HG03139 (cell line): Measurements from ENCODE around the gene KRTAP3-1.

Source experiments
- ATAC-seq: cut with Tn5 transposase; IDR thresholded peaks from one replicate; pipeline ENCODE4 v1.9.1; 2021; ENCODE audit not compliant: unreplicated experiment

Gene KRTAP3-1

DNA sequence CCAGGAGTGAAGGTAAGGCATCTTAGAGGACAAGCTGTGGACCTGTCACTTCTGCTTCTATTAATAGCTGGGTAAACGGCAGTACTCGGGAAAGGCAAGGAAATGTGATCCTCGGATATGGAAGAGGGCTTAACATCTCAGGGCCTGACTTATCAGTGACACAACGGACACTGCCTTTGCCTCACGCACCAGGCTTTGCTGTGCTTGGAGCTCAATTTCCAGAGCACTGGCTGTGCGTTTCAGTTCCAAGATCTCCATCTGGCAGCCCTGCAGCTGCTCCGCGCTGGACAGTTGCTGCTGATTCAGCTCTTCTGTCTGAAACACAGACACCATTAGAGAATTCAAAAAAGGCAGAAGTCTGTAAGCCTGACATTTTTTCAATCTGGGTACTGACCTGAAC lies 28.3 kb downstream of the KRTAP3-1 start:
- ATAC-seq: no peak

DNA sequence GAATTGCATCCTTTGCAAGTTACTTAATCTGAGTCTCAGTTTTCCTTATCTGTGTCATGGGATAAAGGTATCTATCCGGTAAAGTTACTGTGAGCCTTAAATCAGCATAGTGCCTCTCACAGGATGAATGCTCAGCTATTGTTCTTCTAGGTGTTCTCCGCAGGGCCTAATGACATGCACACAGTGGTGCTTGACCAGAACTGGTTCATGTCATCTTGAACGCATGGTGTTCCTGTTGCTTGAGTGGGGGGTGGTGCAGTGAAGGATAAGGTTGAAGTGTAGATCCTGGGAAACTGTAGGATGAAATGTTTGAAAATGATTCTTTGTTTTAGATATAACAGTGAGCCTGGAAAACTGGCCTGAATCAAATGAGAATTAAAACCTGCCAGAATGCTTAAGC lies 28.8 kb downstream of the KRTAP3-1 start:
- ATAC-seq: no peak

DNA sequence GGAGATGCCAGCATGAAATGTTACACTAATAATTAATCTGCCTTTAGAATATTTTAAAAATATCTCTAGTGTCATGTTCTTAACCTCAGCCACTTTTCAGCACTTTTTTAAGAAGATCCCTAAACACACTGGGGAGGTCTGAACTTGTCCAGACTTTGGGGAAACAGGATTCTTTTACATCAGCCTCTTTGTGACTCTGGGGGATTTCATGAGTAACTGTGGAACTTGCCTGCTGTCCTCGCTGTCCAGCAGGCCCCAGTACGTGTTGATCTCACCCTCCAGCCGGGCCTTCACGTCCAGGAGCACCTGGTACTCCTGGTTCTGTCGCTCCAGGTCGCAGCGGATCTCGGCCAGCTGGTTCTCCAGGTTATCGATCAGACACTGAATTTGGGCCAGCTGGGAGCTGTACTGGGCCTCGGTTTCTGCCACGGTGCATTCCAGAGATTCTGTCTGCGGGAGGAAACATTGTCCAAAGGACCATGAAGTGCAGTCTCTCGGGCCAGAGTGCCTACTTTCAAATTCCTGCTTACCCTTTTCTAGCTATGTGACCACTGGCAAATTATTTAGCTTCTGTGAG lies 30.3 kb downstream of the KRTAP3-1 start:
- ATAC-seq: no peak

DNA sequence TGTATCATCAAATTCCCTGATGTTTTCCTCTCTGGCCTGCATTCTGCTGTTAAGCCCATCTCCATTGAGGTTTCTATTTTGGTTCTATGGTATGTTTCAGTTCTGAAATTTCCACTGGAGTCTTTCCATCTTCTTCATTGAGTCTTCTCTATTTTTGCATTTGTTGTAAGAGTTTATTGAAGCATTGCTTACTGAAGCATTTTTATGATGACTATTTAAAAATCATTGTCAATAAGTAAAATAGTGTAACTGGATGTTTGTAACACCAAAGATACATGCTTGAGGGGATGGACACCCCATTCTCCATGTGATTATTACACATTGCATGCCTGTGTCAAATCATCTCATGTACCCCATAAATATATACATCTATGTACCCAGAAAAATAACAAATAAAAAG lies 33.4 kb downstream of the KRTAP3-1 start:
- no peak for ATAC-seq

DNA sequence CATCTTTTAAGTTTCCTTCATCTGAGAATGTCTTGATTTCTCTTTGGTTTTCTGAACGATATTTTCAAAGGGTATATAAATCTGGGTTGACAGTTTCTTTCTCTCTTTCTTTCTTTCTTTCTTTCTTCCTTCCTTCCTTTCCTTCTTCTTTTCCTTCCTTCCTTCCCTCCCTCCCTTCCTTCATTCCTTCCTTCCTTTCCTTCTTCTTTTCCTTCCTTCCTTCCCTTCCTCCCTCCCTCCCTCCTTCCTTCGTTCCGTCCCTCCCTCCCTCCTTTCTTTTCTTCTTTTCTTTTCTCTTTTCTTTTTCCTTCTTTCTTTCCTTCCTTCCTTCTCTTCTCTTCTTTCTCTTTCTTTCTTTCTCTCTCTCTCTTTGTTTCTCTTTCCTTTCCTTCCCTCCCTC lies 34.6 kb downstream of the KRTAP3-1 start:
- no peak for ATAC-seq

DNA sequence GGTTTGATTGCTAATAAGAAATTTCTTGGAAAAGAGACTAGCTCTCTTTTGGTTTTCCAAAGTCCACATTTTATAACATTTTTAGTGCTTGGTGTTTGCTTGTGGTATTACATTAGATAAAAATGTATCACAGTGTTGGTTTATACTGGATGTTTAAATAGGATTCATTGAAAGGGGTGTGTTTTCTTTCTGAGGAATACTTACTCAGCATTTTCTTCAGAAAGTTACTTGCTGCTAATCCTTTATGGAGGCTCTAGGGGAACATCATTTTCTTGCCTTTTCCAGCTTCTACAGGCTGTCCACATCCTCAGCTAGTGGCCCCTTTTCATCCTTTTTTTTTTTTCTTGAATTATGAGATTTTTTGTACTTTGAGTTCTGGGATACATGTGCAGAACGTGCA lies 41.3 kb downstream of the KRTAP3-1 start:
- ATAC-seq: no peak

DNA sequence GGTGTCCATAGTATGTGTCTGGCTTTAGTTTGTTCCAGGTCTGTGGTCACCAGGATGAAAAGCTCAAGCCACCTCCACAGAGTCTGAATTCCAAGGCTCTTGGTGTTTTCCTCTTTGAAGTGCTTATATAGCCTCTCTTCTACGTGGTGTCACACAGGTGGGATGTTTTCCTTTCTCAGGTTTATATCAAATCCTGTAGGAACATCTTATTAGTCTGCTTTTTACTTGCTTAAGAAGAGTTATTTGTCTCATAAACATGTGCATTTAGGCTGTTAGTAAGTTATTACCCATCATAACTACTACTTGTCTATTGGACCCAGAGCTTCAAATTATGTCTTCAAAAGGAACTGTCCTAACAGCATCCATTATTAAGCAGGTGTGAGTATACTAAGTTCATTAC lies 42.1 kb downstream of the KRTAP3-1 start, which contains the start of gene KRT39:
Gene KRT39, minus strand, starts transcription at position 101 of the 400 bp plus-strand sequence. Its CDS starts 92 bp downstream, at position 9.
- ATAC-seq: no peak

DNA sequence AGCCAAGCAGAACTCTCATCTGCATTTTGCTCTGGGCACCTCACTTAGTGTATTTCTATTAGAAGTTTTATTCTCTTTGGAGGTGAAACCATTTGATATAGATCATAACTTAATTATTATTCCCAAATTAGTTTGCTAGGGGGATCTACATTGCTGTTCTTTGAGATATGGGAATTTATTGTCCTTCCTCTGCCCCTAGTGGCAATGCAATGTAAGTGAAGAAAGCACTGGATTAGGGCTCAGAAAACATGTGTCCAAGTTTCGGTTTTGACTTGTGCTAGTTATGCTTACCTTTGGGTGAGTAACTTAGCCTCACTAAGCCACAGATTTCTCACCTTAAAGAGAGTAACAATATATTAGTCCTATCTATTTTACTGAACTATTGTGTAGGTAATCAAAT lies 45.1 kb downstream of the KRTAP3-1 start:
- ATAC-seq: no peak

DNA sequence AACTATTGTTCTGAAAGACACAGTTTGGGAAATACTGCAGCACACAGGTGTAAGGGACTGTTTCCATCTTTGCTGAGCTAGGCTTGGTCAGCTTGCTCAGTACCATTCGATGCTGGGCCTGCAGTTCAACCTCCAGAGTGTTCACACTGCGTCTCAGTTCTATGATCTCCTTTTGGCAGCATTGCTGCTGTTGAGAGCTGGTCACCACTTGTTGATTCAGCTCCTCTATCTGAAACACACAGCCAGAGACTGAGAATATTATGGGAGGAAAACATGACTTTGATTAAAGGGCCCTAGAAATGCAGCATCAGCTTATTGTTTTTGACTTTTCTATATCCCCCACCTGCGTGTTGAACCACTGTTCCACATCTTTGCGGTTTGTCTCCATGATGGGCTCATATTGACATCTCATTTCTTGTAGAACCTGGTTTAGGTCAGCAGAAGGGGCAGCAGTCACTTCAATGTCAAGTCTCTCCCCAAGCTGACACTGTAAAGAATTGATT lies 46.8 kb downstream of the KRTAP3-1 start:
- ATAC-seq: no peak

DNA sequence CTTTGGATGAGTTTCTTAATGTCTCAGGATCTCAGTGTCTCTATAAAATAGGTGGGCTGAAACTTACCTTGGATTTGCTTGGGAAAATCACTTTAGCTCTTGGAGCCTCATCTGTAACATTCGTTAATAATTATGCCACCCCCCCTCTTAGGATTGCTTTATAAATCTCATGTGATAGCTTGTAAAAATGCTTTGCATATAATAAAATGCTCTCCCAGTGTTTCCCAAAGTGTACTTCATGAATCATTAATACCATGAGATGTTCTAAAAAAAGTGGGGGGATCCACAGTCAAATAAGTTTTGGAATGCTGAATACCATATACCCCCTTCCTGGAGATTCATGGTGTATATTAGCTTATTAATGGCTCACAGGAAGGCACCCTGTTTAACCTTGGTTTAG lies 47.3 kb downstream of the KRTAP3-1 start:
- no peak for ATAC-seq

DNA sequence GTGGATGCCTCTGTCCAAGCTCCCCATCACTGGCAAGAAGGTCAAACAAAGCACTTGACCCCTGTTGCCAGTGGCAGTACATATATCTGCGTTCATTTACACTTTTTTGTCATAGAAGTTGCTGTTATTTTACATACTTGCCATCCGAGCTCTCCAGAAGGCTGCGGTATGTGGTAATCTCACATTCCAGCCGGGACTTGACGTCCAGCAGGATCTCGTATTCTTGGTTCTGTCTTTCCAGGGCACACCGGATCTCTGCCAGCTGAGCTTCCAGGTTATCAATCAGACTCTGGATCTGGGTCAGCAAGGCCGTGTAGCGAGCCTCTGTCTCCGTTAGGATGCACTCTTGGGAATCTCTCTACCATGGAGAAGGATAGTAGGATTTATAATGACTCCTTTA lies 48.8 kb downstream of the KRTAP3-1 start:
- no peak for ATAC-seq
